Skeletal muscle satellite cell (primary cell): ENCODE measurements around the gene NEBL.

Experiments
- H3K27me3 ChIP-seq: 2 replicates; pipeline ENCODE4 v1.7.0; 2013; ENCODE audit warnings: low read length; ENCODE audit not compliant: control insufficient read depth, insufficient read depth
- H3K36me3 ChIP-seq: 2 replicates; pipeline ENCODE4 v1.7.0; 2013; ENCODE audit warnings: mild to moderate bottlenecking, control low read depth, low read length; ENCODE audit not compliant: insufficient read depth
- H3K4me1 ChIP-seq: 2 replicates; pipeline ENCODE4 v1.7.0; 2013; ENCODE audit warnings: low read length; ENCODE audit not compliant: control insufficient read depth, insufficient read depth
- H3K4me2 ChIP-seq: 2 replicates; pipeline ENCODE4 v1.7.0; 2013; ENCODE audit warnings: mild to moderate bottlenecking, low read length
- H3K4me3 ChIP-seq: 2 replicates; pipeline ENCODE4 v1.7.0; 2013; ENCODE audit warnings: low read length
- H3K9ac ChIP-seq: 2 replicates; pipeline ENCODE4 v1.7.0; 2013; ENCODE audit warnings: mild to moderate bottlenecking, low read depth, low read length, moderate library complexity
- H3K9me3 ChIP-seq: replicated peaks from 2 replicates; pipeline ENCODE4 v1.7.0; 2013; ENCODE audit warnings: mild to moderate bottlenecking, control low read depth, low read length

NEBL gene

GRCh38 chr10:20879136-20879535 lies 18.0 kb downstream of the NEBL start:
- Histone ChIP-seq H3K27me3 (no peaks in the 10 kb centered on the region), H3K36me3 (no peaks in the 10 kb centered on the region), H3K9ac (no peak overlapping the region)

GRCh38 chr10:20877986-20878983 lies 18.8 kb downstream of the NEBL start:
- H3K9ac ChIP-seq: no peak overlapping the region
- no peaks in the 10 kb centered on the region for H3K36me3 ChIP-seq
- peaks cover 5% of the 10 kb centered on the region for H3K4me1 ChIP-seq
- no peak overlapping the region for H3K4me2 ChIP-seq
- H3K4me3 ChIP-seq: no peak overlapping the region
- no peaks in the 10 kb centered on the region for H3K27me3 ChIP-seq
- no peaks in the 10 kb centered on the region for H3K9me3 ChIP-seq

More at GRCh38 chr10:20879136-20879535, 18.0 kb downstream of the NEBL start:
- H3K9me3 ChIP-seq: no peaks in the 10 kb centered on the region
- no peak overlapping the region for H3K4me2 ChIP-seq
- H3K4me3 ChIP-seq: no peak overlapping the region
- H3K4me1 ChIP-seq: peaks cover 5% of the 10 kb centered on the region

- H3K4me1 ChIP-seq: peaks cover 5% of the 10 kb centered on the region
- no peak overlapping the region for H3K4me2 ChIP-seq
- no peaks in the 10 kb centered on the region for H3K9me3 ChIP-seq
- H3K36me3 ChIP-seq: no peaks in the 10 kb centered on the region
- no peak overlapping the region for H3K9ac ChIP-seq
- H3K27me3 ChIP-seq: no peaks in the 10 kb centered on the region
- no peak overlapping the region for H3K4me3 ChIP-seq
Measured at GRCh38 chr10:20877554-20877953, 19.6 kb downstream of the NEBL start.

GRCh38 chr10:20874261-20874660 lies 22.9 kb downstream of the NEBL start:
- H3K9me3 ChIP-seq: no peaks in the 10 kb centered on the region
- H3K36me3 ChIP-seq: no peaks in the 10 kb centered on the region
- peaks cover 5% of the 10 kb centered on the region for H3K4me1 ChIP-seq
- no peak overlapping the region for H3K9ac ChIP-seq
- H3K4me2 ChIP-seq: no peak overlapping the region
- no peak overlapping the region for H3K4me3 ChIP-seq
- H3K27me3 ChIP-seq: no peaks in the 10 kb centered on the region

GRCh38 chr10:20871970-20872369 lies 25.1 kb downstream of the NEBL start:
- no peaks in the 10 kb centered on the region for H3K27me3 ChIP-seq
- no peaks in the 10 kb centered on the region for H3K36me3 ChIP-seq
- no peak overlapping the region for H3K4me3 ChIP-seq
- no peak overlapping the region for H3K4me2 ChIP-seq
- no peaks in the 10 kb centered on the region for H3K4me1 ChIP-seq
- no peaks in the 10 kb centered on the region for H3K9me3 ChIP-seq
- H3K9ac ChIP-seq: no peak overlapping the region

- H3K9me3 ChIP-seq: no peaks in the 10 kb centered on the region
Measured at GRCh38 chr10:20870834-20871233, 26.3 kb downstream of the NEBL start.

GRCh38 chr10:20863008-20863407 lies 34.1 kb downstream of the NEBL start:
- H3K9ac ChIP-seq: no peak overlapping the region
- H3K9me3 ChIP-seq: no peaks in the 10 kb centered on the region
- no peak overlapping the region for H3K4me2 ChIP-seq
- no peak overlapping the region for H3K4me3 ChIP-seq
- no peaks in the 10 kb centered on the region for H3K36me3 ChIP-seq
- H3K27me3 ChIP-seq: no peaks in the 10 kb centered on the region
- no peaks in the 10 kb centered on the region for H3K4me1 ChIP-seq

More at GRCh38 chr10:20870834-20871233, 26.3 kb downstream of the NEBL start:
- H3K36me3 ChIP-seq: no peaks in the 10 kb centered on the region
- H3K9ac ChIP-seq: no peak overlapping the region
- no peaks in the 10 kb centered on the region for H3K27me3 ChIP-seq
- H3K4me3 ChIP-seq: no peak overlapping the region
- H3K4me2 ChIP-seq: no peak overlapping the region
- no peaks in the 10 kb centered on the region for H3K4me1 ChIP-seq

- Histone ChIP-seq H3K36me3 (no peaks in the 10 kb centered on the region), H3K9me3 (no peaks in the 10 kb centered on the region), H3K4me2 (no peak overlapping the region), H3K27me3 (no peaks in the 10 kb centered on the region), H3K4me3 (no peak overlapping the region), H3K9ac (no peak overlapping the region), H3K4me1 (no peaks in the 10 kb centered on the region)
Measured at GRCh38 chr10:20858292-20859124, 38.6 kb downstream of the NEBL start.

- Histone ChIP-seq H3K9ac (no peak overlapping the region), H3K27me3 (no peaks in the 10 kb centered on the region), H3K4me2 (no peak overlapping the region), H3K4me3 (no peak overlapping the region), H3K4me1 (no peaks in the 10 kb centered on the region), H3K36me3 (no peaks in the 10 kb centered on the region), H3K9me3 (no peaks in the 10 kb centered on the region)
Measured at GRCh38 chr10:20856484-20856883, 40.6 kb downstream of the NEBL start.

GRCh38 chr10:20855398-20856038 lies 41.6 kb downstream of the NEBL start:
- Histone ChIP-seq H3K4me3 (no peak overlapping the region), H3K27me3 (no peaks in the 10 kb centered on the region), H3K9ac (no peak overlapping the region), H3K4me2 (no peak overlapping the region), H3K4me1 (no peaks in the 10 kb centered on the region), H3K9me3 (no peaks in the 10 kb centered on the region), H3K36me3 (no peaks in the 10 kb centered on the region)

GRCh38 chr10:20853276-20853675 lies 43.8 kb downstream of the NEBL start:
- no peaks in the 10 kb centered on the region for H3K27me3 ChIP-seq
- H3K4me3 ChIP-seq: no peak overlapping the region
- H3K9me3 ChIP-seq: no peaks in the 10 kb centered on the region
- no peaks in the 10 kb centered on the region for H3K36me3 ChIP-seq
- H3K9ac ChIP-seq: no peak overlapping the region
- H3K4me2 ChIP-seq: no peak overlapping the region
- no peaks in the 10 kb centered on the region for H3K4me1 ChIP-seq
